B cell (primary cell): ENCODE measurements around the gene TMEM234. TPM values are rescaled to one million over a fixed set of nuclear protein-coding genes. Genes with fewer than 3 reads are reported as not detected.

Source experiments
- ATAC-seq: fragments of 200-7000 bp; cut with Tn5 transposase; one replicate; pipeline ENCODE4 v1.10.0; 2021; ENCODE audit warnings: low read depth, mild to moderate bottlenecking, moderate number of reproducible peaks, moderate library complexity
- CTCF ChIA-PET: fragments of 350-600 bp; sonication (Branson Sonifier 250); formaldehyde crosslinking; loops from one replicate; lab custom pipeline; 2021; ENCODE audit warnings: antibody characterized with exemption, inconsistent platforms; lab: Charles Lee
- POLR2A ChIA-PET: fragments of 350-600 bp; sonication (Branson Sonifier 250); formaldehyde crosslinking; loops from one replicate; lab custom pipeline; 2021; ENCODE audit warnings: antibody characterized with exemption; lab: Charles Lee
- DNase-seq: peaks from one replicate; pipeline ENCODE4 v3.0.0; 2013
- H2AFZ ChIP-seq: 2 replicates; pipeline ENCODE4 v1.6.1; 2012; ENCODE audit warnings: mild to moderate bottlenecking, low read depth, low read length; ENCODE audit not compliant: insufficient read depth, poor library complexity, severe bottlenecking
- H3K27ac ChIP-seq, 2 donors: 1 replicate in 1 of 2; 2 replicates in 1 of 2; pipeline ENCODE4 v1.5.1; 2012 to 2013; ENCODE audit warnings: low read length in 2 of 2, mild to moderate bottlenecking in 2 of 2, moderate library complexity in 1 of 2
- H3K27me3 ChIP-seq, 4 experiments: fragments of 200-600 bp in 1 of 4; sonication (generic) in 1 of 4; replicated peaks in 1 of 4; 1 replicate in 2 of 4; 2 replicates in 2 of 4; pipeline versions ENCODE4 v1.6.1 to v1.7.0; 2013 to 2016; ENCODE audit warnings: low read length in 3 of 4, mild to moderate bottlenecking in 2 of 4, mixed read lengths in 1 of 4, moderate library complexity in 1 of 4; ENCODE audit not compliant: insufficient read depth in 4 of 4, control insufficient read depth in 3 of 4; ENCODE audit errors: control extremely low read depth in 1 of 4
- H3K36me3 ChIP-seq, 2 experiments: replicated peaks in 1 of 2; 1 replicate in 1 of 2; 2 replicates in 1 of 2; pipeline versions ENCODE4 v1.6.1 to v1.7.1; 2013; ENCODE audit warnings: low read length in 1 of 2; ENCODE audit not compliant: insufficient read depth in 2 of 2, control insufficient read depth in 1 of 2; ENCODE audit errors: control extremely low read depth in 1 of 2, extremely low read depth in 1 of 2
- H3K4me1 ChIP-seq, 2 donors: fragments of 200-600 bp in 1 of 2; sonication (generic) in 1 of 2; 1 replicate in 1 of 2; 2 replicates in 1 of 2; pipeline versions ENCODE4 v1.5.1 to v1.6.1; 2013 to 2017; ENCODE audit warnings: low read length in 2 of 2; ENCODE audit not compliant: control insufficient read depth in 2 of 2, insufficient read depth in 2 of 2
- H3K4me2 ChIP-seq: replicated peaks from 2 replicates; pipeline ENCODE3; 2012; ENCODE audit warnings: mild to moderate bottlenecking, low read depth, low read length; ENCODE audit not compliant: poor library complexity, severe bottlenecking
- H3K4me3 ChIP-seq, 5 experiments: fragments of 200-600 bp in 1 of 5; sonication (generic) in 1 of 5; 1 replicate in 3 of 5; 2 replicates in 2 of 5; pipeline versions ENCODE4 v1.5.1 to v1.7.0; 2011 to 2016; ENCODE audit warnings: low read length in 4 of 5, mild to moderate bottlenecking in 4 of 5, low read depth in 2 of 5, control low read depth in 1 of 5, moderate library complexity in 1 of 5; ENCODE audit not compliant: insufficient read depth in 1 of 5; ENCODE audit errors: control extremely low read depth in 1 of 5, extremely low read depth in 1 of 5
- H3K79me2 ChIP-seq: fragments of 200-600 bp; sonication (generic); one replicate; pipeline ENCODE4 v1.6.0; 2016; ENCODE audit warnings: low read length; ENCODE audit not compliant: control insufficient read depth, insufficient read depth
- H3K9ac ChIP-seq: fragments of 200-600 bp; sonication (generic); 2 replicates; pipeline ENCODE4 v1.6.1; 2017; ENCODE audit warnings: mild to moderate bottlenecking, low read length, moderate library complexity
- H3K9me3 ChIP-seq, 3 donors: one replicate each; pipeline versions ENCODE4 v1.6.1 to v1.7.1; 2013; ENCODE audit warnings: low read length in 2 of 3; ENCODE audit not compliant: control insufficient read depth in 2 of 3, insufficient read depth in 1 of 3; ENCODE audit errors: control extremely low read depth in 1 of 3
- H4K20me1 ChIP-seq: 2 replicates; pipeline ENCODE4 v1.6.0; 2012; ENCODE audit warnings: mild to moderate bottlenecking, low read length; ENCODE audit not compliant: insufficient read depth, control insufficient read depth, poor library complexity, severe bottlenecking
- H3K27ac Mint-ChIP-seq: one replicate; pipeline ENCODE4 v1.8.0; 2021; ENCODE audit warnings: mixed read lengths
- H3K27me3 Mint-ChIP-seq: one replicate; pipeline ENCODE4 v1.8.0; 2021; ENCODE audit warnings: mixed read lengths
- H3K4me1 Mint-ChIP-seq: one replicate; pipeline ENCODE4 v1.8.0; 2021; ENCODE audit warnings: mixed read lengths
- H3K4me3 Mint-ChIP-seq: one replicate; pipeline ENCODE4 v1.8.0; 2021; ENCODE audit warnings: mixed read lengths
- H3K9me3 Mint-ChIP-seq: one replicate; pipeline ENCODE4 v1.8.0; 2022; ENCODE audit warnings: mixed read lengths; ENCODE audit not compliant: insufficient read depth
- CTCF ChIP-seq: fragments of 200-600 bp; IDR thresholded peaks from one replicate; pipeline ENCODE4 v1.8.0; 2022; ENCODE audit warnings: antibody characterized with exemption, mild to moderate bottlenecking
- EZH2 ChIP-seq: IDR thresholded peaks from 2 replicates; pipeline ENCODE4 v1.6.1; 2012; ENCODE audit warnings: borderline replicate concordance, low read depth, mild to moderate bottlenecking, moderate library complexity, low read length; ENCODE audit not compliant: insufficient read depth, poor library complexity, severe bottlenecking
- WGBS: methylation state at CpG from one replicate; pipeline ENCODE4 v1.1.5; 2013; ENCODE audit warnings: missing lambda C conversion rate; ENCODE audit not compliant: insufficient coverage; 5-methylcytosine and 5-hydroxymethylcytosine counted together
- intact Hi-C: fragments of 100-400 bp; cut with micrococcal nuclease; formaldehyde crosslinking; loops from one replicate; pipeline ENCODE4 v1.10.0; 2022
- polyA plus RNA-seq: library from polyadenylated mRNA; depleted of rRNA; stranded (reverse); fragments of >200 nt; gene quantifications from 2 replicates; pipeline ENCODE4 v1.2.3, GENCODE V29; 2012
- total RNA-seq, 2 donors: library from RNA; stranded (reverse); fragments of 120-200 nt in 1 of 2; gene quantifications; 1 replicate in 1 of 2; 2 replicates in 1 of 2; pipeline versions ENCODE4 v1.2.3 to v1.2.4, GENCODE V29; 2013 to 2022

TMEM234 gene
- total and polyA plus RNA-seq, 2 donors (not counting 1 experiment from before 2014, with no cell fraction given): 22.0 to 60.8 TPM

- Mint-ChIP-seq H3K4me1 (no peaks in the 10 kb centered on the region), H3K4me3 (no peak overlapping the region), H3K27me3 (no peaks in the 10 kb centered on the region), H3K9me3 (no peaks in the 10 kb centered on the region), H3K27ac (no peak overlapping the region)
- no peaks in the 10 kb centered on the region for H3K4me1 ChIP-seq
- peaks cover 7% of the 10 kb centered on the region for H3K79me2 ChIP-seq
- WGBS: 98% methylated on average over 8 of the region's 8 CpGs
- ATAC-seq: no peak
- no peak for TF ChIP-seq CTCF
- no peak for TF ChIP-seq EZH2
- peaks cover 2 to 89% of the 10 kb centered on the region in 2 experiments for H3K36me3 ChIP-seq
- ChIA-PET POLR2A (interaction anchor here (0.6 kb wide), 1 partner anchor 124 kb away, joined by 4 read pairs; no protein-coding TSS in a partner anchor), CTCF (interaction anchor here (0.6 to 1.1 kb wide), 3 partner anchors 11 to 124 kb away, joined by 3 to 4 read pairs (median 3); no protein-coding TSS in a partner anchor)
- intact Hi-C loops: no loop called here
- H3K4me2 ChIP-seq: no peak overlapping the region
- DNase-seq: no peak
- H3K27me3 ChIP-seq: no peaks in the 10 kb centered on the region
- no peak overlapping the region for H3K9ac ChIP-seq
- H3K27ac ChIP-seq: no peak overlapping the region
- no peak overlapping the region for H3K4me3 ChIP-seq
- no peak overlapping the region for H2AFZ ChIP-seq
- no peaks in the 10 kb centered on the region for H3K9me3 ChIP-seq
- H4K20me1 ChIP-seq: peaks cover 13% of the 10 kb centered on the region
Observed at GRCh38 chr1:32192220-32192948, 29.8 kb downstream of the TMEM234 start.

GRCh38 chr1:32187850-32188249 lies 34.3 kb downstream of the TMEM234 start:
- Histone ChIP-seq H3K27ac (no peak overlapping the region), H3K4me2 (no peak overlapping the region), H3K27me3 (no peaks in the 10 kb centered on the region), H3K36me3 (peaks cover 0 to 80% of the 10 kb centered on the region in 2 experiments), H3K4me3 (no peak overlapping the region), H3K9me3 (no peaks in the 10 kb centered on the region), H3K4me1 (peaks cover 0 to 3% of the 10 kb centered on the region in 2 donors), H2AFZ (no peak overlapping the region), H3K79me2 (peaks cover 38% of the 10 kb centered on the region), H4K20me1 (peaks cover 39% of the 10 kb centered on the region), H3K9ac (no peak overlapping the region)
- intact Hi-C loops: no loop called here
- TF ChIP-seq CTCF: no peak
- no peak for TF ChIP-seq EZH2
- ATAC-seq (no peak), DNase-seq (no peak)
- Mint-ChIP-seq H3K27me3 (no peaks in the 10 kb centered on the region), H3K9me3 (no peaks in the 10 kb centered on the region), H3K27ac (no peak overlapping the region), H3K4me1 (peaks cover 15% of the 10 kb centered on the region), H3K4me3 (no peak overlapping the region)
- ChIA-PET POLR2A (no interaction called here), CTCF (no interaction called here)
- 100% methylated on average over 8 of the region's 9 CpGs for WGBS
